Measurements from ENCODE around the gene IL3. TPM values are rescaled to one million over a fixed set of nuclear protein-coding genes. Genes with fewer than 3 reads are reported as not detected.

IL3 gene
- total RNA-seq, 1 experiment from 2014 or later = not detected

- Mint-ChIP-seq H3K27ac (no peak overlapping the region), H3K36me3 (no peaks in the 10 kb centered on the region), H3K9me3 (no peaks in the 10 kb centered on the region), H3K4me3 (peak overlapping the region; percentile 62), H3K4me1 (peaks cover 24% of the 10 kb centered on the region), H3K27me3 (ENCODE audit: low read depth) (peaks cover 25% of the 10 kb centered on the region)
- ATAC-seq = peak; percentile 54
- DNase-seq (ENCODE audit: low spot score) = peak; percentile 84
- ChIA-PET POLR2A (no interaction called here), CTCF (interaction anchor here (0.7 to 3.9 kb wide), 3 partner anchors 11 to 423 kb away, joined by 3 to 25 read pairs (median 11); no protein-coding TSS in a partner anchor)
- TF ChIP-seq JUN (CRISPR knock-in tag; IDR thresholded peaks at IDR 0.05) (peak; percentile 88), E2F5 (CRISPR knock-in tag; IDR thresholded peaks at IDR 0.05) (no peak), FOXP4 (CRISPR knock-in tag; IDR thresholded peaks at IDR 0.05) (peak; percentile 86), ZMAT4 (CRISPR knock-in tag; IDR thresholded peaks at IDR 0.05) (no peak), RORB (CRISPR knock-in tag; IDR thresholded peaks at IDR 0.05) (no peak), MLX (CRISPR knock-in tag; IDR thresholded peaks at IDR 0.05) (no peak), EMX1 (CRISPR knock-in tag; IDR thresholded peaks at IDR 0.05) (no peak), TP53 (CRISPR knock-in tag; IDR thresholded peaks at IDR 0.05) (no peak), NR2C2 (CRISPR knock-in tag; IDR thresholded peaks at IDR 0.05) (no peak), ZNF512 (CRISPR knock-in tag; IDR thresholded peaks at IDR 0.05; ENCODE audit: borderline replicate concordance) (no peak), CREB1 (CRISPR knock-in tag; IDR thresholded peaks at IDR 0.05) (no peak; the same call in 1 of the 2 replicates), IRF2 (CRISPR knock-in tag; IDR thresholded peaks at IDR 0.05; ENCODE audit: borderline replicate concordance, low read depth) (no peak), ZNF232 (CRISPR knock-in tag; IDR thresholded peaks at IDR 0.05) (peak; percentile 74; the same call in 1 of the 2 replicates), FOXK1 (CRISPR knock-in tag; IDR thresholded peaks at IDR 0.05) (peak; percentile 84; the same call in 1 of the 2 replicates), TEAD1 (CRISPR knock-in tag; IDR thresholded peaks at IDR 0.05) (peak; percentile 80), NR1H2 (CRISPR knock-in tag; IDR thresholded peaks at IDR 0.05) (no peak), E2F1 (CRISPR knock-in tag; IDR thresholded peaks at IDR 0.05) (no peak), ZNF317 (CRISPR knock-in tag; IDR thresholded peaks at IDR 0.05; ENCODE audit: borderline replicate concordance, low read depth) (no peak), RELA (CRISPR knock-in tag; IDR thresholded peaks at IDR 0.05; ENCODE audit: borderline replicate concordance) (no peak), ZNF138 (CRISPR knock-in tag; conservative IDR thresholded peaks at IDR 0.05) (no peak), ARID4B (CRISPR knock-in tag; IDR thresholded peaks at IDR 0.05; ENCODE audit: borderline replicate concordance) (peak; percentile 92; the same call in 1 of the 2 replicates), AR (CRISPR knock-in tag; IDR thresholded peaks at IDR 0.05) (no peak)
Measured at GRCh38 chr5:132012371-132013005, 48.0 kb upstream of the IL3 start.

All from WTC11 (cell line).